WTC11 (cell line): ENCODE results near the gene PTPN6. TPM values are rescaled to one million over a fixed set of nuclear protein-coding genes. Genes with fewer than 3 reads are reported as not detected.
A peak's percentile ranks its signal among the peaks of the same experiment; 100 is the strongest.
"Not testable (repeated sequence)": the region's sequence is repeated elsewhere in the genome, so short reads cannot be mapped to it uniquely, and the experiment has no call there.

Experiments used
- ATAC-seq: fragments of 200-7000 bp; cut with Tn5 transposase; 2 replicates; pipeline ENCODE4 v1.10.0; 2021; ENCODE audit warnings: mild to moderate bottlenecking, moderate library complexity
- CTCF ChIA-PET: fragments of 300-600 bp; sonication (Branson Sonifier 250); formaldehyde crosslinking; loops from one replicate; lab custom pipeline; 2021; ENCODE audit warnings: antibody characterized with exemption; lab: Charles Lee
- POLR2A ChIA-PET: fragments of 350-600 bp; sonication (Branson Sonifier 250); formaldehyde crosslinking; loops from one replicate; lab custom pipeline; 2021; ENCODE audit warnings: antibody characterized with exemption; lab: Charles Lee
- DNase-seq: peaks from one replicate; pipeline ENCODE4 v3.0.0; 2021; ENCODE audit warnings: low spot score
- H3K27ac Mint-ChIP-seq: 2 replicates; pipeline ENCODE4 v1.8.0; 2021; ENCODE audit warnings: mixed read lengths
- H3K27me3 Mint-ChIP-seq: 2 replicates; pipeline ENCODE4 v1.8.0; 2021; ENCODE audit warnings: low read depth, mild to moderate bottlenecking, moderate library complexity, mixed read lengths
- H3K36me3 Mint-ChIP-seq: 2 replicates; pipeline ENCODE4 v1.8.0; 2021; ENCODE audit warnings: mixed read lengths
- H3K4me1 Mint-ChIP-seq: 2 replicates; pipeline ENCODE4 v1.8.0; 2022; ENCODE audit warnings: mixed read lengths
- H3K4me3 Mint-ChIP-seq: 2 replicates; pipeline ENCODE4 v1.8.0; 2021; ENCODE audit warnings: mild to moderate bottlenecking, moderate library complexity, mixed read lengths
- H3K9me3 Mint-ChIP-seq: 2 replicates; pipeline ENCODE4 v1.8.0; 2021; ENCODE audit warnings: mixed read lengths
- CBFB ChIP-seq: sonication (generic); formaldehyde crosslinking; IDR thresholded peaks from 2 replicates; pipeline ENCODE4 v1.8.1; 2022; ENCODE audit warnings: mild to moderate bottlenecking, low read depth, missing genetic modification reagents
- ETV6 ChIP-seq: sonication (generic); formaldehyde crosslinking; IDR thresholded peaks from 2 replicates; pipeline ENCODE4 v1.8.1; 2022; ENCODE audit warnings: mild to moderate bottlenecking, missing genetic modification reagents
- FOXJ3 ChIP-seq: sonication (generic); formaldehyde crosslinking; IDR thresholded peaks from 2 replicates; pipeline ENCODE4 v1.9.0; 2021; ENCODE audit warnings: missing genetic modification reagents, mild to moderate bottlenecking, borderline replicate concordance
- FOXK1 ChIP-seq: sonication (generic); formaldehyde crosslinking; IDR thresholded peaks from 2 replicates; pipeline ENCODE4 v1.8.0; 2022; ENCODE audit warnings: mild to moderate bottlenecking, moderate library complexity, missing genetic modification reagents
- RORB ChIP-seq: fragments of 250-450 bp; sonication (Bioruptor Pico); IDR thresholded peaks from 2 replicates; pipeline ENCODE4 v1.9.0; 2021; ENCODE audit warnings: mild to moderate bottlenecking
- TP53 ChIP-seq: sonication (generic); formaldehyde crosslinking; IDR thresholded peaks from 2 replicates; pipeline ENCODE4 v1.8.1; 2023; ENCODE audit warnings: mild to moderate bottlenecking, missing genetic modification reagents
- ZNF121 ChIP-seq: sonication (generic); formaldehyde crosslinking; IDR thresholded peaks from 2 replicates; pipeline ENCODE4 v1.8.0; 2023; ENCODE audit warnings: missing genetic modification reagents
- total RNA-seq: library from RNA; stranded (reverse); gene quantifications from 3 replicates; pipeline ENCODE4 v1.2.3, GENCODE V29; 2021
- TF ChIP-seq, protein P1 (sequence below): sonication (generic); formaldehyde crosslinking; IDR thresholded peaks from 2 replicates; pipeline ENCODE4 v1.8.1; 2022; ENCODE audit warnings: mild to moderate bottlenecking, moderate library complexity, missing genetic modification reagents
- TF ChIP-seq, protein P2 (sequence below): fragments of 250-450 bp; sonication (Bioruptor Pico); IDR thresholded peaks from 2 replicates; pipeline ENCODE4 v1.9.0; 2021; ENCODE audit warnings: mild to moderate bottlenecking
- TF ChIP-seq, protein P3 (sequence below): fragments of 250-450 bp; sonication (Bioruptor Pico); IDR thresholded peaks from 2 replicates; pipeline ENCODE4 v1.8.0; 2021; ENCODE audit warnings: mild to moderate bottlenecking
- TF ChIP-seq, protein P4 (sequence below): sonication (generic); formaldehyde crosslinking; IDR thresholded peaks from 2 replicates; pipeline ENCODE4 v1.8.0; 2022; ENCODE audit warnings: mild to moderate bottlenecking, missing genetic modification reagents
- TF ChIP-seq, protein P5 (sequence below): fragments of 250-450 bp; sonication (Bioruptor Pico); conservative IDR thresholded peaks from 2 replicates; pipeline ENCODE4 v1.9.0; 2021; ENCODE audit warnings: mild to moderate bottlenecking

Gene PTPN6
- total RNA-seq, 1 experiment from 2014 or later, result 27.1 TPM

GRCh38 chr12:6904280-6905276 lies 46.6 kb upstream of the PTPN6 start, which contains the start of gene LRRC23 (continued):
- TF ChIP-seq, protein P1, sequence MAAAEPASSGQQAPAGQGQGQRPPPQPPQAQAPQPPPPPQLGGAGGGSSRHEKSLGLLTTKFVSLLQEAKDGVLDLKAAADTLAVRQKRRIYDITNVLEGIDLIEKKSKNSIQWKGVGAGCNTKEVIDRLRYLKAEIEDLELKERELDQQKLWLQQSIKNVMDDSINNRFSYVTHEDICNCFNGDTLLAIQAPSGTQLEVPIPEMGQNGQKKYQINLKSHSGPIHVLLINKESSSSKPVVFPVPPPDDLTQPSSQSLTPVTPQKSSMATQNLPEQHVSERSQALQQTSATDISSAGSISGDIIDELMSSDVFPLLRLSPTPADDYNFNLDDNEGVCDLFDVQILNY (CRISPR knock-in tag), result no peak
- TF ChIP-seq ETV6 (peak; percentile 28; the same call in 1 of the 2 replicates), RORB (CRISPR knock-in tag) (no peak), FOXK1 (CRISPR knock-in tag) (peak; percentile 72; the same call in 1 of the 2 replicates), ZNF121 (no peak), TP53 (no peak)
- TF ChIP-seq, protein P2, sequence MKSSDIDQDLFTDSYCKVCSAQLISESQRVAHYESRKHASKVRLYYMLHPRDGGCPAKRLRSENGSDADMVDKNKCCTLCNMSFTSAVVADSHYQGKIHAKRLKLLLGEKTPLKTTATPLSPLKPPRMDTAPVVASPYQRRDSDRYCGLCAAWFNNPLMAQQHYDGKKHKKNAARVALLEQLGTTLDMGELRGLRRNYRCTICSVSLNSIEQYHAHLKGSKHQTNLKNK, result no peak
- TF ChIP-seq, protein P3, sequence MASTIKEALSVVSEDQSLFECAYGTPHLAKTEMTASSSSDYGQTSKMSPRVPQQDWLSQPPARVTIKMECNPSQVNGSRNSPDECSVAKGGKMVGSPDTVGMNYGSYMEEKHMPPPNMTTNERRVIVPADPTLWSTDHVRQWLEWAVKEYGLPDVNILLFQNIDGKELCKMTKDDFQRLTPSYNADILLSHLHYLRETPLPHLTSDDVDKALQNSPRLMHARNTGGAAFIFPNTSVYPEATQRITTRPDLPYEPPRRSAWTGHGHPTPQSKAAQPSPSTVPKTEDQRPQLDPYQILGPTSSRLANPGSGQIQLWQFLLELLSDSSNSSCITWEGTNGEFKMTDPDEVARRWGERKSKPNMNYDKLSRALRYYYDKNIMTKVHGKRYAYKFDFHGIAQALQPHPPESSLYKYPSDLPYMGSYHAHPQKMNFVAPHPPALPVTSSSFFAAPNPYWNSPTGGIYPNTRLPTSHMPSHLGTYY (CRISPR knock-in tag), result no peak
- TF ChIP-seq, protein P4, sequence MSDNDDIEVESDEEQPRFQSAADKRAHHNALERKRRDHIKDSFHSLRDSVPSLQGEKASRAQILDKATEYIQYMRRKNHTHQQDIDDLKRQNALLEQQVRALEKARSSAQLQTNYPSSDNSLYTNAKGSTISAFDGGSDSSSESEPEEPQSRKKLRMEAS (CRISPR knock-in tag), result no peak

DNA sequence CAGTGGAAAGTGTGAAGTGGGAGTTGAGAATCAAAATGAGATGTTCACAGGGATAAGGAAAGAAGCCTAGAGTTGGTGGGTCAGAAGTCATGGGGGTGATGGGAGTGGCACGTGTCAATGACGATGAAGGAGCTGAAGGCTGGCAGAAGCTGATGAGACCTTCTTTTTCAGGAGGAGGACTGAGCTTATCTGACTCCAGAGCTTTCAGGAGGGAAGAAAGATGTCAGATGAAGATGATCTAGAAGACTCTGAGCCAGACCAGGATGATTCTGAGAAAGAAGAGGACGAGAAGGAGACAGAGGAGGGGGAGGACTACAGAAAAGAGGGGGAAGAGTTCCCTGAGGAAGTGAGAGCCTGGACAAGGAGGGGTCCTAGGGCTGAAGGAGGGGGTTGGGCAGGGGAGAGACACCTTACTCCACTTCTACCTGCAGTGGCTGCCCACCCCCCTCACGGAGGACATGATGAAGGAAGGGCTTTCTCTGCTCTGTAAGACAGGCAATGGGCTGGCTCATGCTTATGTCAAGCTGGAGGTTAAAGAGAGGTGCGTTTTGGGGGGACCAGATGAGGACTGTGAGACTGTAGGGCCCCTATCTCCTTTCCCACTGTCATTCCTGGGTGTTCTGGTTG lies 45.6 kb upstream of the PTPN6 start:
- Mint-ChIP-seq H3K27ac (no peak overlapping the region), H3K36me3 (no peaks in the 10 kb centered on the region), H3K9me3 (no peaks in the 10 kb centered on the region), H3K27me3 (peaks cover 6% of the 10 kb centered on the region), H3K4me1 (peaks cover 3% of the 10 kb centered on the region; the same call in 1 of the 2 replicates), H3K4me3 (no peak overlapping the region)
- DNase-seq, result no peak
- ChIA-PET POLR2A (interaction anchor here (1.0 to 2.1 kb wide), 6 partner anchors 14 to 84 kb away, joined by 3 to 12 read pairs (median 6); partner anchors contain the start of genes C12orf57, GPR162, RNU7-1 and SPSB2), CTCF (interaction anchor here (1.4 to 8.0 kb wide), 6 partner anchors 14 to 36 kb away, joined by 3 to 53 read pairs (median 11); partner anchors contain the start of gene SPSB2)
- no peak for ATAC-seq
- TF ChIP-seq CBFB (CRISPR knock-in tag), result no peak
- TF ChIP-seq, protein P5, sequence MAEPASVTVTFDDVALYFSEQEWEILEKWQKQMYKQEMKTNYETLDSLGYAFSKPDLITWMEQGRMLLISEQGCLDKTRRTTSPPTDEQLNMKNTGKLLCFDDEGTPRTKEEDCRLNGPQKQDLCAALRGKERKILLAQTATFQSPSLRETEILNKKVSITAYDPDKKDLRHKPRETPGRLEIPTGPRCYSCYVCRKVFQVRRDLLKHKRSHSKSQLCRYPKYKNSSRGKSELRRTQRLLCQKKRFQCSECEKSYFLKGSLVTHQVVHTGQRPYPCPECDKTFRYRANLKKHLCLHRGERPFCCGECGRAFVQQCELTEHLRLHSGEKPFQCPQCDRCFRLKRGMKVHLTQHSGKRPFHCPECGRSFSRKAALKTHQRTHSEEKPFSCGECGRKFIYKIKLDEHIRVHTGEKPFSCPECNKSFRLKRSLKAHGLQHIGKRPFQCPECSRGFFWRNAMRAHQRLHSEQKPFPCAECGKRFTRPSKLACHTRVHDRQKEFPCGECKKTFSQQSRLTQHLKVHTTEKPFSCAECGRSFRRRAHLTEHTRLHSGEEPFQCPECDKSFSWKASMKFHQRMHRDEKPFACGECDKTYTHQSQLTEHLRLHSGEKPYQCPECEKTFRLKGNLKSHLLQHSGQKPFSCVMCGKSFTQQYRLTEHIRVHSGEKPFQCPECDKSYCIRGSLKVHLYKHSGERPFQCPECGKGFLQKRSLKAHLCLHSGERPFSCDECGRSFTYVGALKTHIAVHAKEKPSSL (CRISPR knock-in tag), result no peak
- no peak for TF ChIP-seq FOXJ3 (CRISPR knock-in tag)

DNA sequence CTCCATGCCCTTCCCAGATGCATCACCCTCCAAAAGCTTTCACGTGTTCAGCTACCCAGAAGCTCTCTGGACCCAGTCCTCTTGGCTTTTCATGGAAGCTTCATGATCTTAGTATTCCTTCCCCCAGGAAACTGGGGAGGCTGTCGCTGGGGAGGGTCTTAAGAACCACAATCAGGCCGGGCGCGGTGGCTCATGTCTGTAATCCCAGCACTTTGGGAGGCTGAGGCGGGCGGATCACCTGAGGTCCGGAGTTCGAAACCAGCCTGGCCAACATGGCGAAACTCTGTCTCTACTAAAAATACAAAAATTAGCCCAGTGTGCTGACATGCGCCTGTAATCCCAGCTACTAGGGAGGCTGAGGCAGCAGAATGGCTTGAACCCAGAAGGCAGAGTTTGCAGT lies 43.0 kb upstream of the PTPN6 start:
- ChIA-PET CTCF (interaction anchor here (0.6 to 8.0 kb wide), 4 partner anchors 17 to 71 kb away, joined by 3 to 53 read pairs (median 6); partner anchors contain the start of gene SPSB2), POLR2A (interaction anchor here (0.6 to 1.1 kb wide), 2 partner anchors 38 to 87 kb away, joined by 3 to 8 read pairs; no protein-coding TSS in a partner anchor)
- H3K27ac Mint-ChIP-seq, ATAC-seq, H3K4me1 Mint-ChIP-seq, H3K36me3 Mint-ChIP-seq, H3K4me3 Mint-ChIP-seq, DNase-seq, H3K9me3 Mint-ChIP-seq: not testable (repeated sequence)
- H3K27me3 Mint-ChIP-seq, result peaks cover 14% of the 10 kb centered on the region
